Brain microvascular endothelial cell (primary cell): ENCODE results near the gene DNAAF5.
A peak's percentile ranks its signal among the peaks of the same experiment; 100 is the strongest.

ENCODE experiments used
- DNase-seq: peaks from one replicate; pipeline ENCODE4 v3.0.0-alpha.2; 2020
- H3K27ac ChIP-seq: fragments of 250-450 bp; sonication (Bioruptor Pico); 2 replicates; pipeline ENCODE4 v1.5.1; 2020; ENCODE audit warnings: mild to moderate bottlenecking, moderate library complexity
- H3K27me3 ChIP-seq: fragments of 250-450 bp; sonication (Bioruptor Pico); replicated peaks from 2 replicates; pipeline ENCODE4 v1.5.1; 2020; ENCODE audit warnings: mild to moderate bottlenecking
- H3K36me3 ChIP-seq: fragments of 250-450 bp; sonication (Bioruptor Pico); replicated peaks from 2 replicates; pipeline ENCODE4 v1.5.1; 2020; ENCODE audit warnings: mild to moderate bottlenecking
- H3K4me3 ChIP-seq: 2 replicates; pipeline ENCODE4 v1.5.1; 2011; ENCODE audit warnings: low read depth, mild to moderate bottlenecking, control low read depth, low read length, moderate library complexity
- in situ Hi-C: cut with HindIII; loops from 2 replicates; pipeline ENCODE4 v1.10.0; 2017; ENCODE audit warnings: low sequenced_read_pairs, low pct_ligation_motif_present
- TF ChIP-seq, protein P1 (sequence below): IDR thresholded peaks from 2 replicates; pipeline ENCODE4 v1.5.1; 2011; ENCODE audit warnings: low read depth, mild to moderate bottlenecking, moderate library complexity, low read length, control low read depth, inconsistent platforms; ENCODE audit errors: missing control alignments

DNAAF5 gene

DNA sequence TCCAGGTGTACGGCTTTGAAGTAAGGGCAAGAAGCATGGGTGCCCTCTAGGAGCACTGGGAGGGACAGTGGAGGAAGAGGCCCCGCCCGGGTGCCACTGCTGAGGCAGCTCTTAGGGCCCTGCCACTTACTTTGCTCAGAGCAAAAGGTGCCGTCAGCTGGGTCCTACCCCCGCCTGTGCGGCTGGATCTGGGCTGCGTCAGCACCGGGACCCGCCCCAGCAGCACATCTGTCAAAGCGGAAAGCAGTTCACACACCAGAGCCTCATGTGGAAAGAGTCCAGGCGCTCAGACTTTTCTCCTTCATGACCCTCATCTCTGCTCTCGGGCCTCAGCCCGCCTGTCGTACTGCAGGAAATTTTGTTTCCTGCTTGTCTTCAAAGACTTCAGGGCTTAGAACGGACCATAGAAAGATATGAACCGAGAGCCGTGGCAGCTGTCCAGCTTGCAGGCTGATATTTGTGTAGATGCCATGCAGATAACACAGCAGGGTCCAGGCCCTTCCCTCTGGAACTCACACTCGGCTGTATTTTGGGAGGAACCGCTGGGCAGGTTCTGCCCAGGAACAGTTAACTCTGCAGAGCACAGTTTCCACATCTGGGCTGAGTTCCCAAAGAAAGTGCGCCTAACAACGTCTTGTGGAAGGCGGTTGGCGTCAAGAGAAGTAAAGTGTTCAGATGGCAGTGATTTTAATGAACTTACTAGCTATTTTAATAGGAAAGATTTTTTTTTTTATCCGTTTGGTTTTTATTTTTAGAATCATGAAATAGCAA is 44.9 kb downstream of the DNAAF5 start:
- Histone ChIP-seq H3K27me3 (no peaks in the 10 kb centered on the region), H3K36me3 (peaks cover 11% of the 10 kb centered on the region), H3K27ac (no peak overlapping the region), H3K4me3 (no peak overlapping the region)
- peak; percentile 28 for DNase-seq
- TF ChIP-seq, protein P1, sequence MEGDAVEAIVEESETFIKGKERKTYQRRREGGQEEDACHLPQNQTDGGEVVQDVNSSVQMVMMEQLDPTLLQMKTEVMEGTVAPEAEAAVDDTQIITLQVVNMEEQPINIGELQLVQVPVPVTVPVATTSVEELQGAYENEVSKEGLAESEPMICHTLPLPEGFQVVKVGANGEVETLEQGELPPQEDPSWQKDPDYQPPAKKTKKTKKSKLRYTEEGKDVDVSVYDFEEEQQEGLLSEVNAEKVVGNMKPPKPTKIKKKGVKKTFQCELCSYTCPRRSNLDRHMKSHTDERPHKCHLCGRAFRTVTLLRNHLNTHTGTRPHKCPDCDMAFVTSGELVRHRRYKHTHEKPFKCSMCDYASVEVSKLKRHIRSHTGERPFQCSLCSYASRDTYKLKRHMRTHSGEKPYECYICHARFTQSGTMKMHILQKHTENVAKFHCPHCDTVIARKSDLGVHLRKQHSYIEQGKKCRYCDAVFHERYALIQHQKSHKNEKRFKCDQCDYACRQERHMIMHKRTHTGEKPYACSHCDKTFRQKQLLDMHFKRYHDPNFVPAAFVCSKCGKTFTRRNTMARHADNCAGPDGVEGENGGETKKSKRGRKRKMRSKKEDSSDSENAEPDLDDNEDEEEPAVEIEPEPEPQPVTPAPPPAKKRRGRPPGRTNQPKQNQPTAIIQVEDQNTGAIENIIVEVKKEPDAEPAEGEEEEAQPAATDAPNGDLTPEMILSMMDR, result no peak
- in situ Hi-C loops, result no loop called here

DNA sequence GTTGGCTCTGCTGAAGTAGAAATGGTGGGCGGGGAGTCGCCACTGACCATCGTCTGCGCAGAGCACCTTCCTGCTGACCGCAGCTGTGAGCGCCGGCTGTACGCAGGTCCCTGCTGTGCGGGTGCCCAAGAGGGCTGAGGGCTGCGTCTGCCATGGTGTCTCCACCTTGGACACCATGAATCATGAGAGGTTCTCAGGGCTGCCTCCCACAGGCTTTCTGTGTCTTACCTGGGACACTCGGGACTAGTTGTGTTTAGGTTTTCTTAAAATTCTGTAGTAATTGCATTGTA is 45.5 kb downstream of the DNAAF5 start:
- H3K4me3 ChIP-seq, result no peak overlapping the region
- TF ChIP-seq, protein P1, result no peak
- H3K36me3 ChIP-seq, result peaks cover 11% of the 10 kb centered on the region
- no peak overlapping the region for H3K27ac ChIP-seq
- no peak for DNase-seq
- H3K27me3 ChIP-seq, result no peaks in the 10 kb centered on the region
- in situ Hi-C loops, result no loop called here

DNA sequence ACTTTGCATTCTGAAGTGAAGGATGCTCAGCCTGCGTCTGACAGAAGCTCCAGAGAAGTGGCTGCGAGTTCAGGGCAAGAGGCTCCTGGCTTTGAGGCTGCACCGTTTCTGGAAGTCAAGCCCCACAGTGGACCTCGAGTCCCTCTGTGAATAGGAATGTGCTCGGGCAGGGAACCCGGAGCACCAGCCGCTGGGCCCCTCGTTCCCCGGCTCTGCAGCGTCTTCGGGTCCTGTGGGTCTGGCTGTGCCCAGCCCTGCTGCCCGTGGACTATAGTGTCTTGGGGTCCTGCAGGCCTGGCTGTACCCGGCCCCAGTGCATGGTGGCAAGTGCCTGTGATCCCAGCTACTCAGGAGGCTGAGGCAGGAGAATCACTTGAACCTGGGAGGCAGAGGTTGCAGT is 45.9 kb downstream of the DNAAF5 start:
- TF ChIP-seq, protein P1, result no peak
- Histone ChIP-seq H3K27ac (no peak overlapping the region), H3K27me3 (no peaks in the 10 kb centered on the region), H3K4me3 (no peak overlapping the region), H3K36me3 (peaks cover 11% of the 10 kb centered on the region)
- in situ Hi-C loops, result no loop called here
- no peak for DNase-seq

DNA sequence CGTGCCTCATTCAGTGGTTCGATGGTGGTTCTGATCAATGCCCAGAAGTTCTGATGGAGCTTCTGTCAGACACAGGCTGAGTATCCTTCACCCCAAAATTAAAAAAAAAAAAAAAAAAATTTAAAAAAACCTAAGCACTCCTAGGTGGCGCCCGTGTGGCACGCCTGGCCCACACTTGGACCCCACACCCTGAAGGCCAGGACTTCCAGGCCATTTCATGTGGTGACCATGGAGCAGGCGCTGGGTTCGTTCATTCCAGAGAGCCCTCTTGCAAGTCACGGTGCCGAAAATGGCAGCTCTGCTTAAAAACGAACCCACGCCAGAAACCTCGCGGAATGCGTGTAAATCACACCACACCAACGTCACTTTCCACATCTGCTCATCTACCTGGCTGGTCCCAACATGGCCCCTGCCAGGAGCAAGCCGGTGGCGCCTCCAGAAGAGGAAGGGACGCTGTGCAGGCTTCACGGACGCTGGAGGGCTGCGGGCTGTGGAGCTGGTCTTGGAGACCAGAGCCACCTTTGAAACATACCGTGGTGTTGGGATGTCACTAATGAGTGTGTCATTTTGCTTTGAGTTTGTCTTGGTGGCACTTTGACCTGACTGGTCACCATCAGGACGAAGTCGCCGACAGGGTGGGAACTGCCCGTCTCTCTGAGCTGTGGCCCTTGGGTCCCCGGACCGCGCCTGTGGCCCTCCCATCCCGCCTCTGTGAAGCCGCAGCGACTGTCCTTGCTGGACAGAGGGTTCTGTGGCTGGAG is 46.5 kb downstream of the DNAAF5 start:
- Histone ChIP-seq H3K36me3 (peaks cover 11% of the 10 kb centered on the region), H3K27ac (no peak overlapping the region), H3K27me3 (no peaks in the 10 kb centered on the region), H3K4me3 (no peak overlapping the region)
- no peak for DNase-seq
- TF ChIP-seq, protein P1, result no peak
- in situ Hi-C loops, result no loop called here

DNA sequence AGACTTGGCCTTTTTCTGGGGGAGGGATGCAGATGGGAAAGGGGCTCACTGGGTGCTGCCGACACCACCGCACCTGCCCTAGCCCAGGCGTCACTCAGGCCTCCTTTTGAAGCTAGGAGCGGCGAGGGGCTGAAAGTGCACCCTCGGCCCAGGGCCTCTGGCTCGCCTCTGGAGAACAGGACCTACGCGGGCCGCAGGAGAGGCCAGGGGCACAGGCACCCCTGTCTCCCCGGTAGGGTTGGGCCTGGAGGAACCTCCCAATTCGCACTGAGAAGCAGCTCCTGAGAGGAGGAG is 47.1 kb downstream of the DNAAF5 start:
- Histone ChIP-seq H3K27me3 (no peaks in the 10 kb centered on the region), H3K4me3 (no peak overlapping the region), H3K36me3 (peaks cover 11% of the 10 kb centered on the region), H3K27ac (no peak overlapping the region)
- DNase-seq, result no peak
- in situ Hi-C loops, result no loop called here
- TF ChIP-seq, protein P1, result no peak
